Caco-2 (cell line): ENCODE measurements around the gene FNDC7. TPM values are rescaled to one million over a fixed set of nuclear protein-coding genes. Genes with fewer than 3 reads are reported as not detected.

Source experiments
- BruUV-seq: library from RNA; stranded (reverse); fragments of 400-500 nt; replicated peaks from 2 replicates; lab custom pipeline; 2021; lab: Mats Ljungman, UMichigan
- CTCF ChIA-PET: fragments of 300-600 bp; sonication (Branson Sonifier 250); formaldehyde crosslinking; loops from one replicate; lab custom pipeline; 2022; ENCODE audit warnings: antibody characterized with exemption; lab: Charles Lee
- POLR2A ChIA-PET: fragments of 300-600 bp; sonication (Branson Sonifier 250); formaldehyde crosslinking; loops from one replicate; lab custom pipeline; 2022; ENCODE audit warnings: antibody characterized with exemption; lab: Charles Lee
- DNase-seq, 2 experiments: peaks; one replicate each; pipeline versions ENCODE4 v3.0.0 to v3.0.0-alpha.2; 2020 to 2022
- H3K27me3 ChIP-seq: replicated peaks from 2 replicates; pipeline ENCODE4 v1.6.0; 2011; ENCODE audit warnings: low read length; ENCODE audit not compliant: control insufficient read depth, insufficient read depth
- H3K36me3 ChIP-seq: 2 replicates; pipeline ENCODE4 v1.5.1; 2011; ENCODE audit warnings: low read length; ENCODE audit not compliant: control insufficient read depth, insufficient read depth
- H3K4me1 ChIP-seq: fragments of 250-450 bp; sonication (Bioruptor Pico); 2 replicates; pipeline ENCODE4 v1.5.1; 2020; ENCODE audit warnings: mild to moderate bottlenecking
- H3K4me3 ChIP-seq: 2 replicates; pipeline ENCODE4 v1.5.1; 2011; ENCODE audit warnings: low read depth, mild to moderate bottlenecking, control low read depth, low read length
- H3K9me3 ChIP-seq: fragments of 250-450 bp; sonication (Bioruptor Pico); 2 replicates; pipeline ENCODE4 v1.5.1; 2020; ENCODE audit warnings: mild to moderate bottlenecking, moderate library complexity
- H3K27ac Mint-ChIP-seq: one replicate; pipeline ENCODE4 v1.8.0; 2022; ENCODE audit warnings: mixed read lengths; ENCODE audit not compliant: unreplicated experiment
- H3K27me3 Mint-ChIP-seq: one replicate; pipeline ENCODE4 v1.8.0; 2022; ENCODE audit warnings: mixed read lengths; ENCODE audit not compliant: insufficient read depth, unreplicated experiment
- H3K36me3 Mint-ChIP-seq: one replicate; pipeline ENCODE4 v1.8.0; 2022; ENCODE audit warnings: mild to moderate bottlenecking, mixed read lengths; ENCODE audit not compliant: insufficient read depth, unreplicated experiment
- H3K4me1 Mint-ChIP-seq: one replicate; pipeline ENCODE4 v1.8.0; 2022; ENCODE audit warnings: low read depth, mixed read lengths; ENCODE audit not compliant: unreplicated experiment
- H3K4me3 Mint-ChIP-seq: one replicate; pipeline ENCODE4 v1.8.0; 2022; ENCODE audit warnings: mild to moderate bottlenecking, moderate library complexity, mixed read lengths; ENCODE audit not compliant: unreplicated experiment
- H3K9me3 Mint-ChIP-seq: one replicate; pipeline ENCODE4 v1.8.0; 2022; ENCODE audit warnings: mixed read lengths; ENCODE audit not compliant: unreplicated experiment
- CTCF ChIP-seq, 2 experiments: fragments of 200-600 bp in 1 of 2; IDR thresholded peaks; 1 replicate in 1 of 2; 2 replicates in 1 of 2; pipeline versions ENCODE4 v1.5.1 to v1.8.0; 2011 to 2022; ENCODE audit warnings: antibody characterized with exemption in 1 of 2, control low read depth in 1 of 2, inconsistent platforms in 1 of 2, low read depth in 1 of 2, low read length in 1 of 2, mild to moderate bottlenecking in 1 of 2, moderate library complexity in 1 of 2; ENCODE audit not compliant: insufficient read depth in 1 of 2, severe bottlenecking in 1 of 2, unreplicated experiment in 1 of 2
- intact Hi-C: fragments of 100-400 bp; cut with micrococcal nuclease; formaldehyde crosslinking; loops from one replicate; pipeline ENCODE4 v1.10.0; 2022; ENCODE audit not compliant: unreplicated experiment
- total RNA-seq: library from RNA; stranded (reverse); gene quantifications from 2 replicates; pipeline ENCODE4 v1.2.3, GENCODE V29; 2022

Gene FNDC7
- total RNA-seq, 1 experiment from 2014 or later, result not detected

- POLR2A ChIA-PET, result interaction anchor here (0.6 to 2.4 kb wide), 14 partner anchors 9 to 86 kb away, joined by 3 to 35 read pairs (median 3); partner anchors contain the start of gene HENMT1
- CTCF ChIA-PET, result interaction anchor here (0.7 to 1.5 kb wide), 4 partner anchors 21 to 184 kb away, joined by 3 to 11 read pairs (median 3); partner anchors contain the start of genes GPSM2 and HENMT1
- Histone ChIP-seq H3K4me1 (peaks cover 9% of the 10 kb centered on the region; the same call in 1 of the 2 replicates), H3K4me3 (peak within 1 kb of the TSS; percentile 56), H3K9me3 (no peaks in the 10 kb centered on the region), H3K36me3 (no peaks in the 10 kb centered on the region), H3K27me3 (no peaks in the 10 kb centered on the region)
- DNase-seq, result peak; percentile 88 to 90
- peak within 1 kb of the TSS; percentile 65 for H3K27ac Mint-ChIP-seq
- TF ChIP-seq CTCF (IDR thresholded peaks at IDR 0.05; ENCODE audit: insufficient read depth in 1 of 2, low read depth in 1 of 2, low read length in 1 of 2, severe bottlenecking in 1 of 2, unreplicated experiment in 1 of 2), result no peak
- BruUV-seq, result no TSS peak
- no peaks in the 10 kb centered on the region for H3K9me3 Mint-ChIP-seq
- intact Hi-C loops, result loop anchor here (2.0 to 5.0 kb wide), 3 partner anchors 31 to 207 kb away; partner anchors contain the start of genes HENMT1 and STXBP3
- peaks cover 7% of the 10 kb centered on the region for H3K4me1 Mint-ChIP-seq
- H3K4me3 Mint-ChIP-seq, result peak within 1 kb of the TSS; percentile 99
- no peaks in the 10 kb centered on the region for H3K27me3 Mint-ChIP-seq
- peaks cover 27% of the 10 kb centered on the region for H3K36me3 Mint-ChIP-seq
Measured at GRCh38 chr1:108691942-108692723, 20.6 kb upstream of the FNDC7 start, which contains the start of gene PRPF38B. Gene PRPF38B, plus strand, starts transcription at chr1:108692310. Its CDS starts 282 bp downstream, at chr1:108692592.

- peak; percentile 55 to 60 for DNase-seq
- Histone ChIP-seq H3K36me3 (no peaks in the 10 kb centered on the region), H3K9me3 (no peaks in the 10 kb centered on the region), H3K4me3 (peak overlapping the region; percentile 56), H3K4me1 (peaks cover 9% of the 10 kb centered on the region; the same call in 1 of the 2 replicates), H3K27me3 (no peaks in the 10 kb centered on the region)
- Mint-ChIP-seq H3K27me3 (no peaks in the 10 kb centered on the region), H3K27ac (peak overlapping the region; percentile 65), H3K4me1 (peaks cover 7% of the 10 kb centered on the region), H3K4me3 (peak overlapping the region; percentile 99), H3K9me3 (no peaks in the 10 kb centered on the region), H3K36me3 (peaks cover 35% of the 10 kb centered on the region)
- POLR2A ChIA-PET, result interaction anchor here (0.6 to 2.4 kb wide), 8 partner anchors 10 to 85 kb away, joined by 3 to 35 read pairs (median 4); partner anchors contain the start of gene HENMT1
- TF ChIP-seq CTCF (IDR thresholded peaks at IDR 0.05; ENCODE audit: insufficient read depth in 1 of 2, low read depth in 1 of 2, low read length in 1 of 2, severe bottlenecking in 1 of 2, unreplicated experiment in 1 of 2), result no peak
- intact Hi-C loops, result loop anchor here (2.0 to 5.0 kb wide), 3 partner anchors 32 to 206 kb away; partner anchors contain the start of genes HENMT1 and STXBP3
- no TSS peak for BruUV-seq
- CTCF ChIA-PET, result interaction anchor here (0.7 to 1.5 kb wide), 4 partner anchors 32 to 184 kb away, joined by 3 to 11 read pairs (median 4); partner anchors contain the start of genes GPSM2 and HENMT1
Measured at GRCh38 chr1:108692724-108693655, 19.7 kb upstream of the FNDC7 start.
